GM18858 (cell line): ENCODE data around the gene DPYSL3.
A peak's percentile ranks its signal among the peaks of the same experiment; 100 is the strongest.

Source experiments
- ATAC-seq: cut with Tn5 transposase; IDR thresholded peaks from one replicate; pipeline ENCODE4 v1.9.1; 2021; ENCODE audit not compliant: unreplicated experiment

The DPYSL3 gene

DNA sequence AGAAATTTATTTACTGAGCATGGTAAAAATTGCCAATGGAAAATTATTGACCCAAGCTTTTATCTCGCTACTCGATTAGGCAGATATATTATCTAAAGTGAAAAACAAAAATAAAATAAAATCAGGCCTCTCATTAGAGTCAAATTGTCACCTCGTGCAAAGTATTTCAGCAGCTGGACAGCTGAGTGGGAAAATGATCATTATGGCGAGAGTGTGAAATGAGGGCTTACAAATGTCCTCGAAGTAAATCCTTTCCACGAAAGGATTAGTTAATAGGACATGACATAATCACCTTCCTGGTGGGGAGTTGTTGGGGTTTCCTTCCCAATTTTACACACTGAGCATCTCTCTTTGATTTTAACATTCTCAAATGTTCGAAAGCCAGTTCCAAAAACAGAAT is 5.4 kb upstream of the DPYSL3 start:
- no peak for ATAC-seq

GRCh38 chr5:147512659-147513379 is 3.0 kb upstream of the DPYSL3 start:
- no peak for ATAC-seq

- no peak for ATAC-seq
These were observed 1.0 kb upstream of the DPYSL3 start for GRCh38 chr5:147510885-147511284.

GRCh38 chr5:147509041-147509709 is 693 bp downstream of the DPYSL3 start:
- no peak for ATAC-seq

DNA sequence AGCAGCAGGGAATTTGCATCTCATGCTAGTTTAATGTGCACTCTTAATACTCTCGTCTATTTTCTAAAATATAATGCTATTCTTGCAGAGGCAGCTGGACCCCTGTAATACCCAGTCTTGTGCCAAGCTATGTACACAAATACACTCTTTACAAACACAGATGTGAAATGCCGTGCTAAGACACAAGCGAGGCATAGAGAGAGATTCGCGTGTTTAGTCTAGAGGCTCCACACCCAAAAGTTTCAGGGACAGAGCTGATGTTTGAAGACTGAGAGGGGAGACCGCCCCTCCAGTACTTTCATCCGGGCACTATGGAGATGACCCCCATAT is 1.2 kb downstream of the DPYSL3 start:
- no peak for ATAC-seq

DNA sequence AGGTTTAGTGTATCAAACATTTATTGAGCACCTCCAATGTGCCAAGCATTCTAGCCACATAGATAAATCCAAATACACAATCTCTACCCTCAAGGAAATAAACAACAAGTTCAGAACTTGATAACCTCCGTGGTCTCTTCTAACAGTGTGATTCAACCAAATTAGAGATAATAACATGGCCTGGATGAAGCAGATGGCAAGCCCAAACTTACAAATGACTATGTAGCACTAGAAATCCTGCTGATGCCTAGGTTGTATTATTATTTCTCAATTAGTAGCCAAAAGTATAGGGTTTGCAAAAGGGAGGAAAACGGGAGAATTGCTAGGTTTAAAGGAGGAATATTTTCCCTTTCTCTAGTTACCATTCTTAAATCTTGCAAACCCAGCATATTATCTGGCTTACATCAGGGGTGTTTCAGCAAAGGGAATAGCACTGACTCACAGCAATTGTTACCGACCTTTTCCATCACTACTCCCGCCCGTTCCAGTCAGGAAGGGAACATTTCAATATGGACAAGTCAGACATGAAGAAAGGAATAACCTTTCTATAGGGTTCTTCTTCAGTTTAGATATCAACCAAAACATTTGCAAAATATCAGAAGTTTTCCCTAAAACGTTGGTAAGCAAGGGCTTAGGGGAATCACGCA is 2.3 kb downstream of the DPYSL3 start:
- no peak for ATAC-seq

GRCh38 chr5:147504535-147504934 is 5.3 kb downstream of the DPYSL3 start:
- ATAC-seq, result no peak

GRCh38 chr5:147504011-147504410 is 5.9 kb downstream of the DPYSL3 start:
- no peak for ATAC-seq

DNA sequence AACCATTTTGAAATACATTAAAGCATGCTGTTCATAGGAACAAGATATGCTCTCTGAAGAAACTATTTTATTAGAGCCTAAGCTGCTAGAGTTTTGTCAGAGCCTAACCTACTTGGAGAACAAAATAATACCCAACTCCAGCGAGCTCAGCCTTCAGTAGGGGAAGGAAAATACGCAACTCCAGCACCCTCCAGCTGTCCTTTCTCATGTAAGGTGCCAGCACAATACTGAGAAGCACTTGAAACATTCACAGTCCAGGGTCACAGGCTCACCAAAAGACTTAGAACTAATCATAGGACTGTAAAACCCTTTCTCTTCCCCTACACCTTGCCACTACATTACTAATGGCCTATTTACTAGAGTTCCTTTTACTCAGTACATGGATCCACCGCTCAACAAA is 18.9 kb downstream of the DPYSL3 start:
- ATAC-seq, result no peak

- no peak for ATAC-seq
These were observed 22.7 kb downstream of the DPYSL3 start for GRCh38 chr5:147487031-147487750.

DNA sequence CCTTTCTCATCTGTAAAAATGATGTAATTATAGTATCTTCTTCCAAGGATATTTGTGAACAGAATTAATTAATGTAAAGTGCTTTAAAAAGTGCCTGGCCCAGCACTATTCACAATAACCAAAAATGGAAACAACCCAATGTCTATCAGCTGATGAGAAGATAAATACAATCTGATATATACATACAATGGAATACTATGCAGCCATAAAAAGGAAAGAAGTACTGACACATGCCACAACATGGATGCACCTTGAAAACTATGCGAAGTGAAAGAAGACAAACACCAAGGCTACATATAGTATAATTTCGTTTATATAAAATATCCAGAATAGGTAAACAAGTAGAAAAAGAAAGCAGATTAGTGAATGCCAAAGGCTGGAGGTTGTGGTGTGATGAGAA is 24.1 kb downstream of the DPYSL3 start:
- ATAC-seq, result no peak

DNA sequence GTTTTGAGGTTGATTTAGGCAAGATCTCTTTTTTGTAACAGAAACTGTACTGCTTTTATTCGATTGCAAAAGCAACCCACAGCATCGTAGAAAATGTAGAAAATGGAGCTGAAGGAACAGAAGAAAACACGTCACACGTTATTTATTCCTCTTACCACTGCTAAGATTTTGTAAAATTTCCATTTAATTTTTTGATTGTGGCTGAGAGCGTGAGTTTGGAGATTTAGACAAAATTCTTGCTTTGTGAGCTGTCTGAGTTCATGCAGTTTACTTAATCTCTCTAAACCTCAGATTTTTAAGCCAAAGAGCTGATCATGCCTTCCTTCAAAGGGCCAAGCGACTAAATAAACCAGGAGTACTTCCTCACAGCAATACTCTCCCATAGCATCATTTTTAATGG is 24.8 kb downstream of the DPYSL3 start:
- no peak for ATAC-seq

DNA sequence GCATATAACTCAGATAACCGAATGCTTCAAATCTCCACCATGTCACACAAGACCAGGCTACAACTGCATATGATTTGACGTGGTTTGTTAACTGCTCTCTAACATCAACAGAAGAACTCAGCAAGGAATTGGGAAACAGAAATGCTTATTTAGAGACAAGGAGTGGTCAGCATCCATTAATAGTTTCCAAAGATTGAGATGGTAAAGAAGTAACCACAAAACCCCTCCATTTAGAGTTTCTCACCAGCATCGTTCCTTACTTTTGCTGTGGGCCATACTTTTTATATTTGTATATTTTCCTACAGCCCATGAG is 25.2 kb downstream of the DPYSL3 start:
- ATAC-seq, result no peak

GRCh38 chr5:147483961-147484707 is 25.7 kb downstream of the DPYSL3 start:
- ATAC-seq, result no peak

DNA sequence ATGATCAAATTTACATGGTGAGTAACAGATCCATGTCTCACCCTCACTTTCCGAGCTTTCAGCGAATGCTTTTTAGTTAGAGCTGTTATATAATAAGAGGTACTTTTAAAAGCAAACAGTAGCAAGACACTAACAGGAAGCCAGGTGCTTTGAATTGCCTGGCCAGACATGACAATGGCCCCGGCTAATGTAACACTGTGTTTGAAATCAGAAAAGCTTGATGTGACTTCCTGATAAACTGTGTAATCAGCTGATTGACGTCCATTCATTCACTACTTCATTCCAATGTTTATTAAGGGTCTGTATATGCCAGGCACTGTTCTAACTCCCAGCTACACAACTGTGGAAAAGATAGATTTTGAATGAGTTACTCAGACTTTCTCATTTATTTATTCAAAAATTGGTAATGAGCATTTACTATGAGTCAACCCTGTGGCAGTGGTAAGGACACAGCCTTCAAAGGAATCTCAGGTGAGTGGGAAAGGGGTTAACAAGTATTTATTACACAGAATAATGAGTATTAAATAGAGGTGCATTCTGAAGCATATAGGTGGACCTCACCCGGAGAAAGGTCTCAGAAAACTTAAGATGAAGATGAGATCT is 26.6 kb downstream of the DPYSL3 start:
- no peak for ATAC-seq

GRCh38 chr5:147482706-147483180 is 27.1 kb downstream of the DPYSL3 start:
- ATAC-seq, result no peak

- peak; percentile 91 for ATAC-seq
These were observed 27.8 kb downstream of the DPYSL3 start for GRCh38 chr5:147481874-147482705.

DNA sequence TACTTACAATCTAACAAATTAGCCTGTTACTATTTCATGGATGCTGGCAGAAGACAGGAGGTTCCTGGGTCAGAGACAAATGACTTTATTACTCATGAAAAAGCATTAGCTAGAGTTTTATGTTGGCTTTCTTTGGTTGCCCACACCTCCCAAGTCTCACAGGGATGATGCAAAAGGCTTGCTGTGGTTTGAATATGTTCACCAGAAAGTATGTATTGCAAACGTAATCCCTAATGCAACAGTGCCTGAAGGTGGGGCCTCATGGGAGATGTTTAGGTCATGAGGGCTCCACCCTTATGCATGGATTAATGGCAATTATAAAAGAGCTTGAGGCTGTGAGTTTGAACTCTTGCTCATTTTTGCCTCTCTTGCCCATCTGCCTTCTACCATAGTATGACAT is 28.5 kb downstream of the DPYSL3 start:
- ATAC-seq, result no peak

GRCh38 chr5:147479949-147480348 is 29.9 kb downstream of the DPYSL3 start:
- no peak for ATAC-seq

GRCh38 chr5:147479444-147479843 is 30.4 kb downstream of the DPYSL3 start:
- no peak for ATAC-seq
